Measurements from ENCODE around the gene PDGFC. TPM values are rescaled to one million over a fixed set of nuclear protein-coding genes. Genes with fewer than 3 reads are reported as not detected.

PDGFC gene
- total RNA-seq, 1 experiment from 2014 or later = 9.8 TPM

DNA sequence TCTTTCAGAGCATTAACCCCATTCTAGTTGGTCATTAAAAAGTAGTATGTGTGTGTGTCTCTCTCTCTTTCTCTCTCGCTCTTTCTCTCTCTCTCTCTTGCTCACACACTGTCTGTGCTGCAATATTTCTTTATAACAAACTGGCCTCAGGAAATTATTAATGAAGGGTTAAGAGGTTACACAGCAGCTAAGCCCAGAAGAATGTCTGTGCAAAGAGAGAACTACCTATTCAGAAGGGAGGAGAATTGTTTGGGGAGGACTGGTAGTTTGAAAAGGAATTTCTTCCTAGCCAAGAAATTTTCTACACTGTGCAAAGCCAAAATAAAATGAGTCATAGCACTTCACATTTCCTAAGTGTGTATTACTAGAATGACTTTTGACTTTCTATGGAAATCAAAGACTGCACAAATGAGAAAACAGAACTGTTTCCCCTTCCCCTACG is 22.2 kb downstream of the PDGFC start:
- RAD21 ChIA-PET (ENCODE audit: low non-redundant PET in 1 of 2, low total read pairs in 2 of 2, uncharacterized antibody in 2 of 2, unreplicated experiment in 2 of 2) = no interaction called here
- Histone ChIP-seq H3K27ac (ENCODE audit: low read depth, low read length) (peak overlapping the region; percentile 45), H3K9me3 (ENCODE audit: control insufficient read depth in 1 of 2, insufficient read depth in 1 of 2, low read depth in 1 of 2, low read length in 2 of 2) (no peaks in the 10 kb centered on the region), H3K79me2 (ENCODE audit: insufficient read depth, low read length) (no peaks in the 10 kb centered on the region), H3K4me2 (ENCODE audit: low read length) (peak overlapping the region; percentile 58), H3K36me3 (ENCODE audit: control insufficient read depth in 1 of 2, insufficient read depth in 2 of 2, low read length in 2 of 2) (no peaks in the 10 kb centered on the region), H3K9me2 (ENCODE audit: insufficient read depth) (no peaks in the 10 kb centered on the region), H2AFZ (ENCODE audit: low read depth, low read length, poor library complexity, severe bottlenecking) (no peak overlapping the region), H3K27me3 (ENCODE audit: insufficient read depth, low read length) (no peaks in the 10 kb centered on the region), H3K9ac (ENCODE audit: low read length) (peak overlapping the region; percentile 8; the same call in 1 of the 2 replicates), H3K4me1 (ENCODE audit: control insufficient read depth in 1 of 2, insufficient read depth in 2 of 2, low read length in 2 of 2) (peaks cover 26 to 49% of the 10 kb centered on the region in 2 experiments), H4K20me1 (ENCODE audit: insufficient read depth) (no peaks in the 10 kb centered on the region), H3K4me3 (replicated peaks in 1 of 2; ENCODE audit: low read depth in 1 of 2, low read length in 2 of 2) (0 out of 4 replicates have a peak overlapping the region, but pooled peaks of 1 of the 2 experiments have one; percentile 3)
- no peak for DNase-seq (ENCODE audit: low read depth, low spot score)
- ATAC-seq = peak; percentile 44
- no TSS peak for BruUV-seq (replicated peaks)
- POLR2A ChIA-PET = no interaction called here
- intact Hi-C loops (cut with micrococcal nuclease) = no loop called here
- CTCF ChIA-PET = interaction anchor here (1.4 kb wide), 1 partner anchor 19 kb away, joined by 3 read pairs; no protein-coding TSS in a partner anchor
- TF ChIP-seq TCF7L2 (IDR thresholded peaks at IDR 0.05; ENCODE audit: borderline replicate concordance, extremely low read depth, insufficient read depth, insufficient read length) (no peak), ZFX (IDR thresholded peaks at IDR 0.05) (no peak), EGR1 (IDR thresholded peaks at IDR 0.05; ENCODE audit: low read depth) (no peak), ZNF274 (IDR thresholded peaks at IDR 0.05; ENCODE audit: low read depth, low read length) (no peak), CBX3 (IDR thresholded peaks at IDR 0.05; ENCODE audit: low read depth) (no peak; the same call in 1 of the 2 replicates), SIN3A (IDR thresholded peaks at IDR 0.05; ENCODE audit: low read depth) (no peak), POLR2AphosphoS5 (IDR thresholded peaks at IDR 0.05; ENCODE audit: low read depth, low read length) (no peak), EZH2 (IDR thresholded peaks at IDR 0.05) (no peak), EZH2phosphoT487 (IDR thresholded peaks at IDR 0.05; ENCODE audit: borderline replicate concordance) (no peak), JUND (IDR thresholded peaks at IDR 0.05) (peak; percentile 39; the same call in 1 of the 2 replicates), SRF (IDR thresholded peaks at IDR 0.05; ENCODE audit: low read depth) (no peak), SP1 (IDR thresholded peaks at IDR 0.05; ENCODE audit: low read depth) (peak; percentile 38; the same call in 1 of the 2 replicates), ELF1 (IDR thresholded peaks at IDR 0.05; ENCODE audit: borderline replicate concordance, low read depth) (no peak), YY1 (IDR thresholded peaks at IDR 0.05; ENCODE audit: extremely low read depth, insufficient replicate concordance, low read depth, low read length) (no peak), FOSL1 (IDR thresholded peaks at IDR 0.05; ENCODE audit: low read depth) (peak; percentile 50; the same call in 1 of the 2 replicates), POLR2A (IDR thresholded peaks at IDR 0.05; ENCODE audit: borderline replicate concordance, extremely low read depth, insufficient read depth, insufficient read length) (no peak)
- TF ChIP-seq, protein P1, sequence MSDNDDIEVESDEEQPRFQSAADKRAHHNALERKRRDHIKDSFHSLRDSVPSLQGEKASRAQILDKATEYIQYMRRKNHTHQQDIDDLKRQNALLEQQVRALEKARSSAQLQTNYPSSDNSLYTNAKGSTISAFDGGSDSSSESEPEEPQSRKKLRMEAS (IDR thresholded peaks at IDR 0.05) = no peak
- TF ChIP-seq, protein P2, sequence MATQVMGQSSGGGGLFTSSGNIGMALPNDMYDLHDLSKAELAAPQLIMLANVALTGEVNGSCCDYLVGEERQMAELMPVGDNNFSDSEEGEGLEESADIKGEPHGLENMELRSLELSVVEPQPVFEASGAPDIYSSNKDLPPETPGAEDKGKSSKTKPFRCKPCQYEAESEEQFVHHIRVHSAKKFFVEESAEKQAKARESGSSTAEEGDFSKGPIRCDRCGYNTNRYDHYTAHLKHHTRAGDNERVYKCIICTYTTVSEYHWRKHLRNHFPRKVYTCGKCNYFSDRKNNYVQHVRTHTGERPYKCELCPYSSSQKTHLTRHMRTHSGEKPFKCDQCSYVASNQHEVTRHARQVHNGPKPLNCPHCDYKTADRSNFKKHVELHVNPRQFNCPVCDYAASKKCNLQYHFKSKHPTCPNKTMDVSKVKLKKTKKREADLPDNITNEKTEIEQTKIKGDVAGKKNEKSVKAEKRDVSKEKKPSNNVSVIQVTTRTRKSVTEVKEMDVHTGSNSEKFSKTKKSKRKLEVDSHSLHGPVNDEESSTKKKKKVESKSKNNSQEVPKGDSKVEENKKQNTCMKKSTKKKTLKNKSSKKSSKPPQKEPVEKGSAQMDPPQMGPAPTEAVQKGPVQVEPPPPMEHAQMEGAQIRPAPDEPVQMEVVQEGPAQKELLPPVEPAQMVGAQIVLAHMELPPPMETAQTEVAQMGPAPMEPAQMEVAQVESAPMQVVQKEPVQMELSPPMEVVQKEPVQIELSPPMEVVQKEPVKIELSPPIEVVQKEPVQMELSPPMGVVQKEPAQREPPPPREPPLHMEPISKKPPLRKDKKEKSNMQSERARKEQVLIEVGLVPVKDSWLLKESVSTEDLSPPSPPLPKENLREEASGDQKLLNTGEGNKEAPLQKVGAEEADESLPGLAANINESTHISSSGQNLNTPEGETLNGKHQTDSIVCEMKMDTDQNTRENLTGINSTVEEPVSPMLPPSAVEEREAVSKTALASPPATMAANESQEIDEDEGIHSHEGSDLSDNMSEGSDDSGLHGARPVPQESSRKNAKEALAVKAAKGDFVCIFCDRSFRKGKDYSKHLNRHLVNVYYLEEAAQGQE (IDR thresholded peaks at IDR 0.05; ENCODE audit: low read depth) = no peak
- TF ChIP-seq, protein P3, sequence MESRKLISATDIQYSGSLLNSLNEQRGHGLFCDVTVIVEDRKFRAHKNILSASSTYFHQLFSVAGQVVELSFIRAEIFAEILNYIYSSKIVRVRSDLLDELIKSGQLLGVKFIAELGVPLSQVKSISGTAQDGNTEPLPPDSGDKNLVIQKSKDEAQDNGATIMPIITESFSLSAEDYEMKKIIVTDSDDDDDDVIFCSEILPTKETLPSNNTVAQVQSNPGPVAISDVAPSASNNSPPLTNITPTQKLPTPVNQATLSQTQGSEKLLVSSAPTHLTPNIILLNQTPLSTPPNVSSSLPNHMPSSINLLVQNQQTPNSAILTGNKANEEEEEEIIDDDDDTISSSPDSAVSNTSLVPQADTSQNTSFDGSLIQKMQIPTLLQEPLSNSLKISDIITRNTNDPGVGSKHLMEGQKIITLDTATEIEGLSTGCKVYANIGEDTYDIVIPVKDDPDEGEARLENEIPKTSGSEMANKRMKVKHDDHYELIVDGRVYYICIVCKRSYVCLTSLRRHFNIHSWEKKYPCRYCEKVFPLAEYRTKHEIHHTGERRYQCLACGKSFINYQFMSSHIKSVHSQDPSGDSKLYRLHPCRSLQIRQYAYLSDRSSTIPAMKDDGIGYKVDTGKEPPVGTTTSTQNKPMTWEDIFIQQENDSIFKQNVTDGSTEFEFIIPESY (IDR thresholded peaks at IDR 0.05; ENCODE audit: extremely low read depth, insufficient replicate concordance, low read length) = no peak
- TF ChIP-seq, protein P4, sequence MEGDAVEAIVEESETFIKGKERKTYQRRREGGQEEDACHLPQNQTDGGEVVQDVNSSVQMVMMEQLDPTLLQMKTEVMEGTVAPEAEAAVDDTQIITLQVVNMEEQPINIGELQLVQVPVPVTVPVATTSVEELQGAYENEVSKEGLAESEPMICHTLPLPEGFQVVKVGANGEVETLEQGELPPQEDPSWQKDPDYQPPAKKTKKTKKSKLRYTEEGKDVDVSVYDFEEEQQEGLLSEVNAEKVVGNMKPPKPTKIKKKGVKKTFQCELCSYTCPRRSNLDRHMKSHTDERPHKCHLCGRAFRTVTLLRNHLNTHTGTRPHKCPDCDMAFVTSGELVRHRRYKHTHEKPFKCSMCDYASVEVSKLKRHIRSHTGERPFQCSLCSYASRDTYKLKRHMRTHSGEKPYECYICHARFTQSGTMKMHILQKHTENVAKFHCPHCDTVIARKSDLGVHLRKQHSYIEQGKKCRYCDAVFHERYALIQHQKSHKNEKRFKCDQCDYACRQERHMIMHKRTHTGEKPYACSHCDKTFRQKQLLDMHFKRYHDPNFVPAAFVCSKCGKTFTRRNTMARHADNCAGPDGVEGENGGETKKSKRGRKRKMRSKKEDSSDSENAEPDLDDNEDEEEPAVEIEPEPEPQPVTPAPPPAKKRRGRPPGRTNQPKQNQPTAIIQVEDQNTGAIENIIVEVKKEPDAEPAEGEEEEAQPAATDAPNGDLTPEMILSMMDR (IDR thresholded peaks at IDR 0.05 in 2 of 3, conservative IDR thresholded peaks at IDR 0.05 in 1 of 3; ENCODE audit: borderline replicate concordance in 1 of 3, insufficient read depth in 1 of 3, low read depth in 2 of 3, low read length in 2 of 3) = no peak
- TF ChIP-seq, protein P5, sequence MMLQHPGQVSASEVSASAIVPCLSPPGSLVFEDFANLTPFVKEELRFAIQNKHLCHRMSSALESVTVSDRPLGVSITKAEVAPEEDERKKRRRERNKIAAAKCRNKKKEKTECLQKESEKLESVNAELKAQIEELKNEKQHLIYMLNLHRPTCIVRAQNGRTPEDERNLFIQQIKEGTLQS (IDR thresholded peaks at IDR 0.05) = no peak
